Amniotic stem cell (primary cell): Measurements from ENCODE around the gene HOXC10.

Experiments
- DNase-seq: peaks from one replicate; lab custom pipeline; 2025; lab: John Stamatoyannopoulos, UW

HOXC10 gene

DNA sequence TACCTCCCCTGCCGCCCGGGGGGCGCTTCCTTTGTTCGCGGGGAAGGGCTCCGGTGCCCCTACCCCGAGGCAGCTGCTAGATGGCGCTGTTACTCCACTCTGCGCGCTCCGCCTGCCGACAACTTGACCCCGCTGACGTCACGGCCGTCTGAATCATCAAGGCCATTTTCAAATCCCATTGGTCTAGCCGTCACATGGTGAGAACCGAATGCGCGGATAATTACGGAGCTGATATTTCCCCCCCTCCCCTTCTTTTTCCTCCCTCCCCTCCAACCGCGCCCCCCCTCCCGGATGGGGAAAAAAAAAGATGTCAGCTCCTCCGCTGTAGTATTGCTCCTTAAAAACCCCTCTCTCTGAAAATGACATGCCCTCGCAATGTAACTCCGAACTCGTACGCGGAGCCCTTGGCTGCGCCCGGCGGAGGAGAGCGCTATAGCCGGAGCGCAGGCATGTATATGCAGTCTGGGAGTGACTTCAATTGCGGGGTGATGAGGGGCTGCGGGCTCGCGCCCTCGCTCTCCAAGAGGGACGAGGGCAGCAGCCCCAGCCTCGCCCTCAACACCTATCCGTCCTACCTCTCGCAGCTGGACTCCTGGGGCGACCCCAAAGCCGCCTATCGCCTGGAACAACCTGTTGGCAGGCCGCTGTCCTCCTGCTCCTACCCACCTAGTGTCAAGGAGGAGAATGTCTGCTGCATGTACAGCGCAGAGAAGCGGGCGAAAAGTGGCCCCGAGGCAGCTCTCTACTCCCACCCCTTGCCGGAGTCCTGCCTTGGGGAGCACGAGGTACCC lies at the start of gene HOXC10:
Gene HOXC10, plus strand, starts transcription at position 246 of the 791 bp plus-strand sequence. Its CDS starts 114 bp downstream, at position 360.
- DNase-seq, result peak; percentile 2

GRCh38 chr12:53935383-53936341 lies 49.3 kb upstream of the HOXC10 start:
- DNase-seq, result no peak

GRCh38 chr12:53937099-53937498 lies 47.8 kb upstream of the HOXC10 start:
- no peak for DNase-seq

- DNase-seq, result no peak
These were observed 47.2 kb upstream of the HOXC10 start for GRCh38 chr12:53937596-53938325.

DNA sequence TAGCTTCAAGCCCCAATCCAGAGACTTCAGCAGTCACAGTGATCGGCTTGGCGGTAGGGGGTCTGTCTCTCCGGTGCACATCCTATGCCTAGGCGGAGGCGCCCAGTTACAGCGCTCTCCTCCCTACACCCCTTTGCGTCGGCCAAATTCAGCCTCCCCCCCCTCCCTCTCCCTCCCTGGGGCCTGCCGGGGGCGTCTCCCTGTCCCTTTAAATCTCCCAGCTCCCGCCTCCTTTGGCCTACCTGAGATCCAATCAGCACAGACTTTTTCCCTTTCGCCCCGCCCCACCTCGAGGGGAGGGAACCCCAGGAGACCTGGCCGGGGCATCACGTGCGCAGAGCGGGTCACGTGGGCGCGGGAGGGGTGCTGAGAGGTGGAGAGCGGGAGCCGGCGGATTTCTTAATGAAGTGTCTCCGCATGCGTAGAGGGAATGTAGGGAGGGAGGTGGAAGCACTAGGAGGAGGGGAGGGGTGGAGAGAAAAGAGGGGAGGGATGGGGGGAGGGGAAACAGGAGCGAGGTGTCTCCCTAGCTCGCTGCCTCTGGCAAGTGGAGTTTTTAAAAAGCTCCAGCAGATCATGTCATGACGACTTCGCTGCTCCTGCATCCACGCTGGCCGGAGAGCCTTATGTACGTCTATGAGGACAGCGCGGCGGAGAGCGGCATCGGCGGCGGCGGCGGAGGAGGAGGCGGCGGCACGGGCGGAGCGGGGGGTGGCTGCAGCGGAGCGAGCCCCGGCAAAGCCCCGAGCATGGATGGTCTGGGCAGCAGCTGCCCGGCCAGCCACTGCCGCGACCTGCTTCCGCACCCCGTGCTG lies 46.4 kb upstream of the HOXC10 start, which contains the start of gene HOXC13:
Gene HOXC13, plus strand, starts transcription at position 506 of the 815 bp plus-strand sequence. Its CDS starts 76 bp downstream, at position 582.
- DNase-seq, result no peak

GRCh38 chr12:53939141-53940108 lies 45.5 kb upstream of the HOXC10 start:
- DNase-seq, result no peak

- DNase-seq, result no peak
These were observed 44.4 kb upstream of the HOXC10 start for GRCh38 chr12:53940443-53941014.

DNA sequence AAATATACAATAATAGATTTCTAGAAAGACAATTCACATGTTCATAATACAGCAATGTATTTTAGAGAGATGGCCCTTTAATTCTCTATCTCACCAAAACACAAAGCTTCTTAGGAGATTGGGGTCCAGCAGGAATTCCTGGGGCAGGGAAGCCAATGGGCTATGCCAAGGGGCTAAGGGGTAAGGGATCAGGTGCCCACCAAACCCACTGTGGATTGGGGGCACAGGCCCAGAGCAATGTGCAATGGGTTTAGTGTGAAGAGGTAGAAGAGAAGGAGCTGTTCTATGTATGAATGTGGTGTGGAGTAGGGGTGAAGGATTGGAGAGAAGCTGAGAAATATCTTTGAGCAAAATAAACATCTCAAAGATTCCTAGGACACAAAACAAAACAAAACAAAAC lies 43.8 kb upstream of the HOXC10 start:
- DNase-seq, result no peak

DNA sequence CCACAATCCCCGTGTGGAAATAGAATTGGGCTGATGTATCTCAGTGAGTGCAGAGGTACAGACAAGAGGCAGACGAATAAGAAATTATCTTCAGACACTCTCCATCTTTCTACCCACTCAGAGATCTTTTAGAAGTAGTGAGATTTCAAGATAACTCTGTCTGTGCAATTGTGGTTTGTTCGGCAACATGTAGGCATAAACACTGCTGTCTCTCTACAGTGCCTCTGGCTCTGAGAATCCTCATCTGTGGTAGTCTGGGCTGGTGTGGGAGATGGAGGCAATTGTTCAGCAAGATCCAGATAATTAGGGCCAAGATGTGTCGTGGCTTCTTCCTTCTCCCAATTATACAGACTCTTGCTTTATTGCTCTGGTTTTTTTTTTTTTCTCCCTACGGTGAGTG lies 43.2 kb upstream of the HOXC10 start:
- DNase-seq, result no peak

- no peak for DNase-seq
These were observed 42.4 kb upstream of the HOXC10 start for GRCh38 chr12:53942467-53942997.

- no peak for DNase-seq
These were observed 40.7 kb upstream of the HOXC10 start for GRCh38 chr12:53944209-53944608.

- DNase-seq, result no peak
These were observed 39.8 kb upstream of the HOXC10 start for GRCh38 chr12:53944907-53945847.

GRCh38 chr12:53947743-53948142 lies 37.2 kb upstream of the HOXC10 start:
- no peak for DNase-seq

DNA sequence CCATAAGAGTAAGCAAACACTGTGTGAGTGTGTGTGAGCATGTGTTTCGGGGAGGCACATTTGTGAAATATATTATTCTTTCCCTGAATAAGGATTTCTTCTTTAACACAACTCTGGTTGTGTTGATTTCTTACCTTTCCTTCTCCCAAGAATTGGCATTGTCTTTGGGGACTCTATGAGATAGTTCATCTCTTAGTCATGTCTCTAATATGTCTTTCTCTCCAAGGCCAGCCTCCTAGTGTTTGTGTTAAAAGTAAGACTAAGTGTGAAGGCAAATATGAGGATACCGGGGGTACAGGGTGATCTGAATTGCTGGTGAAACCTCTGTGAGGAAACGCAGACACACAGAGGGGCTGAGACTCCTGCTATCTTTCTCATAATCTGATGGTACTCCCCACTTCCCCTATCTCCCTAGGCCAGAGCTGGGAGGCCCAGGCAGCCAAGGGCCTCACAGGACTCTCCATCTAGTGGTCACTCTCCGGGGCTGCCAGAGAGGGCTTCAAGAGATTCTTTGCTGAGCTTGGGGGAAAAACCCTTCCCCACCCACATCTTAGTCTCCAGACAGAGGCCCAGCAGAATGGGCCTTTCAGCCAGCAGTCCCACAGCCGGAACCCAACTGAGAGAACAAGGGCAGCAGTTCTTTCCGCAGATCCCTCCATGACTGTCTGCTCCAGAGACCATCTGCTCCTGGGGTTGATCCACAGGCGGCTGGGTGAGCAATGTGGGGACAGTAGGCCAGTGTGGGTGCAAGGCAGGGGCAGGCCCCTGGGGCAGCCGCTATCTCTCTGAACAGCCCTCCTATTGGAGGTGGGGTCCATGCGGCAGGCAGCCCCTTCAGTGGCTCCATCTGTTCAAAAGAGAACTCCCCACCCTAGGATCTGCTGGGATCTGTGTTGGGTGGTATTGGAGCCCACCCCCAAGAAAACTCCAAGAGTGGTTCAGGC lies 36.0 kb upstream of the HOXC10 start:
- DNase-seq, result no peak

DNA sequence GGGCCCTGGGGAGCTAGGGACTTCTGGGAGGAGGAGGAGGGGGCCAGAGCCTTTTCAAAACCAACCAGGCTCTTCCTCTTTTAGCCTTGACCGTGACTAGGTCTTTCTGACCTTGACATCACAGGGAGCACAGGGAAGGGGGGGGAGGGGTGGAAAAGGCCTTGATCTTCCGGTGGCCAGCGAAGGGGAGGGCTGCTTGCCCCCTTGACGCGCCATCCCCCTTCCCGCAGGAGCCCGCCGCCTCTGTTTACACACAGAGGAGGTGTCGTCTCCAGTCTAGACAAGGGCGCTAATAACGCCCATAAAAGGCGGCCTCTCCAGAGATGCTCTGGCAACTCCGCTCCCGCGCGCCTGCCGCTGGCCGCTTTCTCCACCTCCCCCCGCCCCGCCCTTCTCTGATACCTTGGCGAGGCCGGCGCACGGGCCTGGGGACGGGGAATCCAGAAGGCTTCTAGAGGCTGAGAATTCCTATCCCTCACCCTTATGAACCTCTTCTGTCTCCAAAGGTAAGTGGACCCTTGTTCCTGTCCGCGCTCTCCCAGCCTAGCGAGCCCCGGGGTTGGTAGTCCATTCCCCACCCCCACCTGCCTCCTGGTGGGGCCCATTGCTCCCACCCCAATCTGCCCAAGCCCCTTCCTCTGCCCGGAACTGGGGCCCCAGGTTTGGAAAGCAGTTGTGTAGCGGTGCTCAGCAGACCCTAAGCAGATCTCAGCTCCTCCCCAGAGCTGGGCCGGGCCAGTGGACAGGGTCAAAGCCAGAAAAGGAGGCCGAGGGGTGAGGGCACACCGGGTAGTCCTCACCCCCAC lies 35.1 kb upstream of the HOXC10 start:
- DNase-seq, result no peak

- DNase-seq, result no peak
These were observed 34.5 kb upstream of the HOXC10 start for GRCh38 chr12:53950437-53950773.
